ENCODE results near the gene FCHO1.

Gene FCHO1

DNA sequence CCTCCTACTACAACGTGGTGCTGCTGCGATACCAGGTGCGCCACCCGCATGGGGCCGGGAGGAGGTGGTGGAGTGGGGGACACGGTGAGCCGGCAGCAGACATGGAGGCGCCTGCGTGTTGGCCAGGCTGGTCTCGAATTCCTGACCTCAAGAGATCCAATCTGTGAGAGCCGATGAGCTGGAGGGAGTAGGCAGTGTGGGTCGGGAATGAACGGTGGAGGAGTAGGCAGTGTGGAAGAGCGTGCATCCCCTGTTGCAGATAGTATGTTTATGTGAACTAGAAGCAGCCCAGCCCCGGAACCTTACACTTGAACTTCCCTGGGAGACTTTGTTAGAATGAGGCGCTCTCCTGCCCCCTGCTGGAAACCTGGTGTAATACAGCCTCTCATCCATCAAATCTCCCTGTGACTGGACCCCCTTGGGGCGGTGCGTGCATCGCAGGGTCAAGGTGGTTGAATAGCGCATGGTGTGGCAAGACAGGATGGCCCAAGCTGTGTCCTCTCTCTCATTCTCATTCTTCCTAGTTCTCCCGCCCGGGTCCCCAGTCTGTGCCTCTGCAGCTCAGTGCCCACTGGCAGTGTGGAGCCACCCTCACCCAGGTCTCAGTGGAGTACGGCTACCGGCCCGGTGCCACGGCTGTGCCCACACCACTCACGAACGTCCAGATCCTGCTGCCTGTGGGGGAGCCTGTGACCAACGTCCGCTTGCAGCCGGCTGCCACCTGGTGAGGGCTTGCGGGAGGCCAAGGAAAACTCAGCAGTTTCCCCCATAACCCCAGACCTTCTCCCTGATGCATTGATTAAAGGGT is 33.1 kb downstream of the FCHO1 start:
- DNase-seq (ENCODE audit: low read depth): peak; percentile 48
- TF ChIP-seq, protein P1, sequence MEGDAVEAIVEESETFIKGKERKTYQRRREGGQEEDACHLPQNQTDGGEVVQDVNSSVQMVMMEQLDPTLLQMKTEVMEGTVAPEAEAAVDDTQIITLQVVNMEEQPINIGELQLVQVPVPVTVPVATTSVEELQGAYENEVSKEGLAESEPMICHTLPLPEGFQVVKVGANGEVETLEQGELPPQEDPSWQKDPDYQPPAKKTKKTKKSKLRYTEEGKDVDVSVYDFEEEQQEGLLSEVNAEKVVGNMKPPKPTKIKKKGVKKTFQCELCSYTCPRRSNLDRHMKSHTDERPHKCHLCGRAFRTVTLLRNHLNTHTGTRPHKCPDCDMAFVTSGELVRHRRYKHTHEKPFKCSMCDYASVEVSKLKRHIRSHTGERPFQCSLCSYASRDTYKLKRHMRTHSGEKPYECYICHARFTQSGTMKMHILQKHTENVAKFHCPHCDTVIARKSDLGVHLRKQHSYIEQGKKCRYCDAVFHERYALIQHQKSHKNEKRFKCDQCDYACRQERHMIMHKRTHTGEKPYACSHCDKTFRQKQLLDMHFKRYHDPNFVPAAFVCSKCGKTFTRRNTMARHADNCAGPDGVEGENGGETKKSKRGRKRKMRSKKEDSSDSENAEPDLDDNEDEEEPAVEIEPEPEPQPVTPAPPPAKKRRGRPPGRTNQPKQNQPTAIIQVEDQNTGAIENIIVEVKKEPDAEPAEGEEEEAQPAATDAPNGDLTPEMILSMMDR (conservative IDR thresholded peaks at IDR 0.05; ENCODE audit: low read length): peak; percentile 84
- H3K4me3 ChIP-seq (ENCODE audit: low read length): no peak overlapping the region

DNA sequence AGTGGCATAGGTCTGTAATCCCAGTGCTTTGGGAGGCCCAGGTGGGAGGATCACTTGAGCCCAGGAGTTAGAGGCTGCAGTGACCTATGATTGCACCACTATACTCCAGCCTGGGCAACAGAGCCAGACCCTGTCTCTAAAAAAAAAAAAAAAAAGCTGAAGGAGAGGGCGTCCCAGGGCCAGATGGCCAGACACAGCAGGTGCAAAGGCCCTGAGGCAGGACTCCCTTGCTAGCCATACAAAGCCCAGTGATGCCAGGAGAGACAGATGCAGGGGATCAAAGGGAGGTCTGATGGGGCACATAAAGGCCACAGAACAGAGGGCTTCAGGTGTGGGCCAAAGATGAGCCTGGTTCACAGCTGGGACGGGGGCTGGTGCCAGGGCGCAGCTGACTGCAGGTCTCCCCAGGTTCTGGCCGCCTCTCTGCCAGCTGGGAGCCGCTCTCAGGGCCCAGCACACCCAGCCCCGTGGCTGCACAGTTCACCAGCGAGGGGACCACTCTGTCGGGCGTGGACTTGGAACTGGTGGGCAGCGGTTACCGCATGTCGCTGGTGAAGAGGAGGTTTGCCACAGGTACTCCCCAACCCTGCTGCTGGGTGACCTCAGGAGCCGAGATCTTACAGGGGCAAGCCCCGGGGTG is 36.1 kb downstream of the FCHO1 start:
- TF ChIP-seq, protein P1 (conservative IDR thresholded peaks at IDR 0.05; ENCODE audit: low read length): no peak
- no peak for DNase-seq (ENCODE audit: low read depth)
- no peak overlapping the region for H3K4me3 ChIP-seq (ENCODE audit: low read length)

DNA sequence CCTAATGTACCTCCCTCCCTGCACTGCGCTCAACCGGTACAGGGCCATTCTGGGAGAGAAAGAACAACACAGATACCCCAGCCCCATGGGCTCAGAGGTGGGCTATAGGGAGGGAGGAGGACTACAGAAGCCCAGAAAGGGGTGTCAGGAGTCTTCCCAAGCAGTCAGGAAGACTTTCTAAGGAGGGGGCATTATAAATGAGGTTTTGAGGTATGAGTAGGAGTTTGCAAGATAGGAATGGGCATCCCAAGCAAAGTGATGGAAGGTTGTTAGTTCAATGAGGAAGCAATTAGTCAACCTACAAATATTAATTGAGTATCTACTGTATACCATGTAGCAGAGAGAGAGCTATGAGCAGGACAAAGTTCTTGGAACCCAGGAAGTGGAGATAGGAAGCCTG is 37.4 kb downstream of the FCHO1 start:
- H3K4me3 ChIP-seq (ENCODE audit: low read length): no peak overlapping the region
- TF ChIP-seq, protein P1 (conservative IDR thresholded peaks at IDR 0.05; ENCODE audit: low read length): no peak
- no peak for DNase-seq (ENCODE audit: low read depth)

DNA sequence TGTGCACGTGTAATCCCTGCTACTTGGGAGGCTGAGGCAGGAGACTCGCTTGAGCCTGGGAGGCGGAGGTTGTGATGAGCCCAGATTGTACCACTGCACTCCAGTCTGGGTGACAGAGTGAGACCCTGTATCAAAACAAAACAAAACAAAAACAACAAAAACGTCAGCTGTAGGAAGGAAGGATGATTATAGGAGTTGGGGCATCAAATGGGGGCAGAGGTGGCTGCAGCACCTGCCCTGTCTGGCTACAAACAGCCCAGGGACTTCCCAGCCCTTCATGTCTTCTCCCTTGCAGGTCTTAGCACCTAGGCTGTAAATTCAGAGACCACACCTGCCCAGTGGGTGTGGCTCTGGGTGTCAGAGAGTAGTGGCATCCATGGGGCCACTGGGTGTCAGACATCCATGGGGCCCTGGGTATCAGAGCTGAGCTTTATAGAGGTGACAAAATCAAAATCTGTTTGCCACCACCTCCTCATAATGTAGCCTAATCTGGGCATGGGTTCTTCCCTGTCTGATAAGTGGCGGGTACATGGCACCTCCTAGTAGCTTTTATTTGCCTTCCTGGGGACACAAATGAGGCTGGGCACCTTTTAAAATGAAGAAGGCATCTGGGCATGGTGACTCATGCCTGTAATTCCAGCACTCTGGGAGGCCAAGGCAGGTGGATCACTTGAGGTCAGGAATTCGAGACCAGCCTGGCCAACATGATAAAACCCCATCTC is 38.9 kb downstream of the FCHO1 start:
- H3K4me3 ChIP-seq (ENCODE audit: low read length): no peak overlapping the region
- DNase-seq (ENCODE audit: low read depth): no peak
- TF ChIP-seq, protein P1 (conservative IDR thresholded peaks at IDR 0.05; ENCODE audit: low read length): no peak

DNA sequence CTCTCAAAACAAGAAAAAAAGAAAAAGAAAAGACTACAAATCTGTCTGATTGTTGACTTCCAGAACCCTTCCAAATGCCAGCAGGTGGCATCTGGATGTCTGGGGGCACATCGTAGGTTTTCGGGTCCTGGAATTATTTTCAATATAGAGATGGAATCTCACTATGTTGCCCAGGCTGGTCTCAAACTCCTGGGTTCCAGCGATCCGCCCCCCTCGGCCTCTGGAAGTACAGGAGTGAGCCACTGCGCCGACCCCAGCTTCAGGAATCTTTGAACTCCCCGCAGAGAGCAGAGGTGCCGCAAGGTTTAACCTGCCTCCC is 43.1 kb downstream of the FCHO1 start:
- DNase-seq (ENCODE audit: low read depth): no peak
- TF ChIP-seq, protein P1 (conservative IDR thresholded peaks at IDR 0.05; ENCODE audit: low read length): no peak
- H3K4me3 ChIP-seq (ENCODE audit: low read length): no peak overlapping the region

DNA sequence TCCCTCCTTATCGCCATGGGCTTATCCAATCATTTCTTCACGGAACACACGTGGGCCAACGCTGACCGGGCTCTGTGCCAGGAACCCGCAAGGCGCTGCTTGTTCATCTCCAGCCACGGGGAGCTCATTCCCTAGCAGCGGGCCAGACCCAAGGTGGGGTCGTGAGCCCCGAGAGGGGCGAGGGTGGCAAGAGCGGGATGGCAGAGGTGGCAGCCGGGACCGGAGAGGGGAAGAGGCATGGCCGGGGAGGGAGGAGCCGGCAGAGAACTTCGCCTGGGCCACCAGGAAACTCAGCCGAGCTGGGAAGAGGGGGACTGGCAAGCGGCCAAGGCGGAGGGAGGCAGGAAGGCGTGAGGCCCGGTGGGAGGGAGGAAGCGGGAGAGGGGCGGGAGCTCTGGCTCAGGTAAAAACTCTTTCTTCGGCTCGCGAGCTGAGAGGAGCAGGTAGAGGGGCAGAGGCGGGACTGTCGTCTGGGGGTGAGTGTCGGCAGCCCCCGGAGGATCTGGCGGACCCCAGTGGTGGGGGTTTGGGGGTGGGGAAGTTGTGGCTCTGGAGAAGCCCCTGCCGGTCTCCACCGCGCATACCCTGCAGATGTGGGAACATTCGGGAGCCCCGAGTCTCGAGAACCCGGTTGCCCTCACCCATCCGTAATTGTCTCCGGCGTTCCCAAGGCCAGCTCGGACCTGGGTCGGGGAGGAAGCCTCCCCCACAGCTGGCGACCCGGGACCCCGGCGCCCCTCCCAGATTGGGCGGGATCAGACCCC is 43.6 kb downstream of the FCHO1 start, which contains the start of gene B3GNT3:
B3GNT3 (plus strand) TSS at position 408 of the 764 bp plus-strand sequence. CDS start 12,670 bp downstream, outside the sequence.
- H3K4me3 ChIP-seq (ENCODE audit: low read length): no peak within 1 kb of the TSS
- no peak for DNase-seq (ENCODE audit: low read depth)
- TF ChIP-seq, protein P1 (conservative IDR thresholded peaks at IDR 0.05; ENCODE audit: low read length): no peak

Data from AG10803 (cell line).